ENCODE data around the gene OR2M3.

DNA sequence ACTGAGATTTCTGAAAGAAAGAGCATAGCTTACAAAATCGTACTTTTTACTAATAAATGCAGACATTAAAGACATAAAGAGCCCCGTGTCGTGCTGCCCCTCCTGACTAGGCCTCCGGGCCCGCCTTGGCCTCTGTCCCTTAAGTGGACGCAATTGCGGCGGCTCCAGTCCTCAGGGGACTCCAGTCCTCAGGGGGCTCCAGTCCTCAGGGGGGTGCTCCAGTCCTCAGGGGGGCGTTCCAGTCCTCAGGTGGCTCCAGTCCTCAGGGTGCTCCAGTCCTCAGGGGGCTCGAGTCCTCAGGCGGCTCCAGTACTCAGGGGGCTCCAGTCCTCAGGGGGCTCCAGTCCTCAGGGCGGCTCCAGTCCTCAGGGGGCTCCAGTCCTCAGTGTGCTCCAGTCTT is 33.0 kb upstream of the OR2M3 start:
- TF ChIP-seq CTCF (IDR thresholded peaks at IDR 0.05) (no peak), POLR2A (IDR thresholded peaks at IDR 0.05) (no peak), EP300 (IDR thresholded peaks at IDR 0.05) (no peak)

All from ovary (tissue), 3 donors.